AG20443 (cell line): ENCODE results near the gene ZNF281.
"Not testable (repeated sequence)": the region's sequence is repeated elsewhere in the genome, so short reads cannot be mapped to it uniquely, and the experiment has no call there.

Experiments
- DNase-seq: peaks from one replicate; pipeline ENCODE4 v3.0.0; 2012; ENCODE audit warnings: low spot score, mixed read lengths

Gene ZNF281, protein sequence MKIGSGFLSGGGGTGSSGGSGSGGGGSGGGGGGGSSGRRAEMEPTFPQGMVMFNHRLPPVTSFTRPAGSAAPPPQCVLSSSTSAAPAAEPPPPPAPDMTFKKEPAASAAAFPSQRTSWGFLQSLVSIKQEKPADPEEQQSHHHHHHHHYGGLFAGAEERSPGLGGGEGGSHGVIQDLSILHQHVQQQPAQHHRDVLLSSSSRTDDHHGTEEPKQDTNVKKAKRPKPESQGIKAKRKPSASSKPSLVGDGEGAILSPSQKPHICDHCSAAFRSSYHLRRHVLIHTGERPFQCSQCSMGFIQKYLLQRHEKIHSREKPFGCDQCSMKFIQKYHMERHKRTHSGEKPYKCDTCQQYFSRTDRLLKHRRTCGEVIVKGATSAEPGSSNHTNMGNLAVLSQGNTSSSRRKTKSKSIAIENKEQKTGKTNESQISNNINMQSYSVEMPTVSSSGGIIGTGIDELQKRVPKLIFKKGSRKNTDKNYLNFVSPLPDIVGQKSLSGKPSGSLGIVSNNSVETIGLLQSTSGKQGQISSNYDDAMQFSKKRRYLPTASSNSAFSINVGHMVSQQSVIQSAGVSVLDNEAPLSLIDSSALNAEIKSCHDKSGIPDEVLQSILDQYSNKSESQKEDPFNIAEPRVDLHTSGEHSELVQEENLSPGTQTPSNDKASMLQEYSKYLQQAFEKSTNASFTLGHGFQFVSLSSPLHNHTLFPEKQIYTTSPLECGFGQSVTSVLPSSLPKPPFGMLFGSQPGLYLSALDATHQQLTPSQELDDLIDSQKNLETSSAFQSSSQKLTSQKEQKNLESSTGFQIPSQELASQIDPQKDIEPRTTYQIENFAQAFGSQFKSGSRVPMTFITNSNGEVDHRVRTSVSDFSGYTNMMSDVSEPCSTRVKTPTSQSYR

DNA sequence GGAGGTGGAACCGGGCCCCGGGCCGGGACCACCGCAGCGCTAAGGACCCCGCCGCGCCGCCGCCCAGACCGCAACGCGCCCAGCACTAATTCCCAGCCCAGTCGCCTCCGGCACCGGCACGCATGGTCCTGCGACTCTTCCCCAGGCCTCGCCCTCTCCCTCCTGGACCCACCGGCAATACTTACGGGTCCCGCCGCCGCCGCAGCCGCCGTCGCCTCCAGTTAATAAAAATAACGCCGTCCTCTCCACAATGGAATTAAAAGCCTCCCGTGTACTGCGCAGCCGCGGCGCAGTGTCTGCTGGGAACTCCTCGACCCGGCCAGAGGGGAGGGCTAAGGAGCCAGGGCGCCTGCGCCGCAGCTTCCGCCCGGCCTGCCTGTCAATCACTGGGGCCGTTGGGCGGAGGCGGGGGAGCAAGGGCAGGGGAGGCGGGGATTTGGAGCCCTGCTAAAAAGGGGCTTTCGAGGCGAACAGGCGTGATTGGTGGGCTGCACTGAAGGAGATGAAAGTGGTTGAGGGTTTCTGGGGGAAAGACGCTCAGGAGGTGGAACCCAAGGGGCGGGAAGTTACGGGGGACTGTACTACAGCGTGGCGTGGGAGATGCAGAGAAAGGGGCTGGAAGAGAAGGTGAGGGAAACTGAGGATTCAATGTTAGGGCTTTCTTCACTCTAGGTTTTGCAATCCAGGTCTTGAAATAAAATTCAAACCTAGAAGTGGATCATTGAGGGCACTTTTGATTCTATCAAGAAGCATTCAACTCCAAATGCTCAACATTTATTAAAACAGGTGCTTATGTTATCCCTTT is at the start of gene ZNF281:
Gene ZNF281 (minus strand): TSS at position 276 of the 805 bp plus-strand sequence. CDS start 331 bp downstream, outside the sequence.
- peak; percentile 99 for DNase-seq

DNA sequence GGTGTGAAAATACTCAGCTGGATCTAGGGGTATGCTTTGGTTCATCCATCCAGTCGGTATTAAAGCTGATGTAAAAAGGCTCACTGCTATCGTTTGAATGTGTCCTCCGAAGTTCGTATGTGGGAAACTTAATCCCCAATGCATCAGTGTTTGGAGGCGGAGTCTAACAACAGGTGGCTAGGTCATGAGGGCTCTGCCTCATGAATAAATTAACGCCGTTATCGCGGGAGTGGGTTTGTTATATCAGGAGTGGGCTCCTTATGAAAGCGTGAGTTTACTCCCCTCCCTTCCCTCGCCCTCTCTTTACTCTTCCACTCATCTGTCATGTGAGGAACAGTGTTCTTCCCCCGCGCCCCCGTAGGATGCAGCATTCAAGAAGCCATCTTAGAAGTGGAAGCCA is 48.9 kb upstream of the ZNF281 start:
- no peak for DNase-seq

DNA sequence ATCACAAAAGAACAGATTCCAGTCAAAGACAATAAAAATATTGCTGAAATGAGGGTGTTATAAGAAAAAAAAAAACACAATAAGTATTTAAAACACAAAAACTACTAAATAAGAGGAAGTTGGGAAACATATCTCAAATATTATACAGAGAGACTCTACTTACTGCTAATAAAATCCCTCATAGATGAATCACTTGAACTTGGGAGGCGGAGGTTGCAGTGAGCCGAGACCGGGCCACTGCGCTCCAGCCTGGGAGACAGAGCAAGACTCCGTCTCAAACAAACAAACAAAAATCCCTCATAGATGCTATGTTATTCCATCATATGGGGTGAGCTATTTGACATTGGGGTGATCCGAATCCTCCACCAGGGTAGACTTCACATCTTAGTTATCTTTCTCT is 48.0 kb upstream of the ZNF281 start:
- DNase-seq = no peak

DNA sequence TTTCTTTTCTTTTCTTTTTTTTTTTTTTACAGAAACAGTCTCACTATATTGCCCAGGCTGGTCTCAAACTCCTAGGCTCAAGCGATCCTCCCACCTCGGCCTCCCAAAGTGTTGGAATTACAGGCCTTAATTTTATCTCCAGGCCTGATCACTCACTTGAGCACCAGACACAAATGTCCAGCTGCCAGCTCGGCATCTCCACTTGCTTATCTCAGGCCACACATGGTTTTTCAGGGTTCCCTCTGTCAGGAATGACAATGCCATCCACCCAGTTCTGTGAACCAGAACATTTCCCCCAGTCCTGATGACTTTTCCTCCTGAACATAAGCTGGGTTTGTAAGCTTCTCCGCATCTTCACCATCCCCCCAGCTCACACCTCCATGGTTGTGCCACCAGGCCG is 44.6 kb upstream of the ZNF281 start:
- DNase-seq = no peak

DNA sequence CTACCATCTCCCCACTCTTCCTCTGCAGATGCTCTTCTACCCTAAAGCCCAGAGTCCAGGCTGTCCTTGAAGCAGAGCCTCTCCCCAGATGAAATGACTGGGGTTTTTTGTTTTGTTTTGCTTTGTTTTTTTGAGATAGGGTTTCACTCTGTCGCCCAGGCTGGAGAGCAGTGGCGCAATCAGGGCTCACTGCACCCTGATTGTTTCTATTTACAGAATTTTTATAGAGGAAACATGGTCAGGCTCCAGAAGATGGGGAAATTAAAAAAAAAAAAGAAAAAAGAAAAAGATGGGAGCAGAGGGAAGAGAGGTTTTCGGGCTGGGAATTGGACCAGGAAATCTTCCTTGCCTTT is 43.7 kb upstream of the ZNF281 start:
- DNase-seq = peak; percentile 14

DNA sequence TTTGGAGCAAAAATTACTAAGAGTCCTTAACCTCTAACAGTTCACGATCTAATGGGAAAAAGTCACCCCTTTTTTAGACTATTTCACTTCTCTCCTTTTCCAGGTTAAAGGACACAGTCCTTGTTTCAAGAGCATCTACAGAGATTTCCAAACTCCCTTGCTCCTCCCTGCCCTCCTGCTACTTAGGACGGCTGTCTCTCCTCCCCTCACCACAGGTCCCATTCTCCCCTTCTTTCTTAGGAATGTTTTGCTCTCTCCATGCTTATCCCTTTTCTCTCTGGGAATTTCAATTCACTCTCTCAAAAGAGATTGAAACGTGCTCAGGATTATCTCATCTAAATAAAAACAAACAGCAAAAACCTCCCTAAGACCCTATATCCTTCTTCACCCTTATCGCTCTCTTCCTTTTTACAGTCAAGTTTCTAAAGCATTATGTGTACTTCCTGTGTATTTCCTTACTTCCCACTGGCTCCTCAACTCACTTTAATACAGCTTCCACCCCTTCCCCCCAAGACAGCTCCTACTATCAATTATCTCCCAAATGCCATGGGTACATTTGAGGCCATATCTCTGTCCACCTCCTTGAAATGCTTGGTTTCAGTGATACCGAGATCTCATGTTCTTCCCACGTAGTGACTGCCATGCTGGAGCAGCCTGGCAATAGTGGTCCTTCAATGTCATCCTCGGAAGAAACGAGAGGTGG is 43.2 kb upstream of the ZNF281 start:
- DNase-seq = no peak

DNA sequence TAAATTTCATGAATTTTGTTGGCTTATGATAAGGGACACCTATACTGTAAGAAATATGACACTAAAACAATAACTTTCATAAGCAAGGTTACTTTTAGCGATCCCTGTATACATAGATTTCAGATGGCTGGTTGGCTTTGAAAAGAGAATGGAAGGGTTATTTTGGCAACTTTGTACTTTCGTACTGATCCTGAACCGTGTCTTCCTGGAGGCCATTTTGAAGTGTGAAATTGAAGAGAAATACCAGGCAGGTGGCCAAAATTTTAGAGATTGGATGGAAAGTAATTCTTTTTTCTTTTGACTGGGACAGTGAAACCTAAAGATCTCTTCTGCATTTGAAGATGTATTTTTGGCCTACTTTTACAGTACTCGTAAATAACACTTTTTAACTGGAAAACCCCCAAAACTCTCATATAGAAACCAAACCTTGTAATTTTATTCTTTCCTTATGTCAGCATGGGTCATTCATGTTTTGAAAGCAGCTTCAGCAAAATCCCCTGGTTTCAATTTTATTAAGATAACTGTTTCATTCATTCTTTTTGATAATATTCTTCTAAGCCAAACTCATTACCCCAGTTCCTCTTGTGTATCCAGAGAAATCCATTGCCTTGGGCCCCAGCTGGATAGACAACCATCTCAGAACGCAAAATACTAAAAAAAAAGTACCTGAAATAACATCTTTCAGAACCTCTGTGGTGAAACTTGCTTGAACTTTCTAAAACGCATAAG is 38.4 kb upstream of the ZNF281 start:
- no peak for DNase-seq

DNA sequence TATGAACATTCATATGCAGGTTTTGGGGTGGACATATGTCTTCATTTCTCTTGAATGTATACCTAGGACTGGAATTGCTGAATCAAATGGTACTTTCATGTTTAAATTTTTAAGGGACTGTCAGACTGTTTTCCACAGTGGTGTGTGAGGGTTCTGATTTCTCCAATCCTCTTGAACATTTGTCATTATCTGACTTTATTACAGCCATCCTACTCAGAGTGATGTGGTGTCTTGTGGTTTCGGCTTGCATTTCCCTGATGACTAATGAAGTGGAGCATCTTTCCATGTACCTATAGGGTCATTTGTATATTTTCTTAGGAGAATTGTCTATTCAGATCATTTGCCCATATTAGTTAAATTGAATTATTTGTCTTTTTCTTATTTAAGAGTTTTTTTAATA is 35.4 kb upstream of the ZNF281 start:
- peak; percentile 27 for DNase-seq

DNA sequence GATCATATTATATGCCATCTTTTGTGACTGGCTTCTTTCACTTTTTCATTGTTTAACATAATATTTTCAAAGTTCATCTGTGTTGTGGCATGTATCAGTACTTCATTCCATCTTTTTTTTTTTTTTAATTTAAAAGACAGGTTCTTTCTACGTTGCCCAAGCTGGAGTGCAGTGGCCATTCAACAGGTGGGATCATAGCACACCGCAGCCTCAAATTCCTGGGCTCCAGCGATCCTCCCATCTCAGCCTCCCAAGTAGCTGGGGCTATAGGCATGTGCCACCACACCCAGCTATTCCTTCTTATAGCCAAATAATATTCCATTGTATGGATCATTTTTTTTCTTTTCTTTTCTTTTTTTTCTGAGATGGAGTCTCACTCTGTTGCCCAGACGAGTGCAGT is 34.6 kb upstream of the ZNF281 start:
- no peak for DNase-seq

DNA sequence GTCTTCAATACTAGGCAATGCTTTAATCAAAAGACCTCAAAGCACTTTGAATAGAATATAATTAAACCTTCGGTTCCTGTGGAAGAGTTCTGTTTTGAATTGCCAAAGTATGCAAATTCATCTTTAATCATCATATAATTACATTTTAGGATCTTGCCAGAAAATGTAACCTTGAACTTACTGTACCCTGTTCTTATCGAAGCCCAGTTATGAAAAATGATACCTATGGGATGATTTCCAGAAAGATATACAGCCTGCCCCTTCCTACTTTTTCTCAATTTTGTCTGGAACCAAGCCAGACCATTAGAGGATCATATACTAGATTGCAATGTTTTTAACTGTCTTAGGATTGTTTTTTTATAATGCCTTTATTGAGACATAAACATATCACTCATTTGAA is 34.0 kb upstream of the ZNF281 start:
- DNase-seq = no peak

DNA sequence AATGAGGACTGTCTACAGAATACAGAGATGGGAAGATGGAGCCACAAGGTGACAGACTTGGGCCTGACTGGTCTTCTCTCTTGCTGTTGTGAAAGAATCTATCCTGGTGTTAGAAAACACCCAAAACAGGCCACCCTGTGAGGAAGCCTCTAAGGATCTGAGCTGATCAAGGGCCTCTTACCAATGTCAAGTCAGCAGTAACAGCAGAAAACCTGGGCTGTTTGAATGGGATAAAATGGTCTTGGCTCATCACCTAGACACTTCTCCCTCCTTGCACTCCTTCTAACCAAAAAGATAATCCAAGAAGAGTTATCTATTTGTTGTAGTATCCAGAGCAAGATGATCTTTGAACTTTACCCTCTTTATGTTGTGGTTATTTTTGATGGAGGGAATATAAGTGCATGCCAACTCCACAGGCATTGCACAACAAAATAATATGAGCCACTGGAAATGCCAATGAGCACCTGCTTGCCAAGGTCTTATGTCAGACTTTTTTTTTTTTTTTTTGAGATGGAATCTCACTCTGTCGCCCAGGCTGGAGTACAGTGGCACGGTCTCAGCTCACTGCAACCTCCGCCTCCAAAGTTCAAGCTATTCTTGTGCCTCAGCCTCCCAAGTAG is 32.8 kb upstream of the ZNF281 start:
- no peak for DNase-seq

DNA sequence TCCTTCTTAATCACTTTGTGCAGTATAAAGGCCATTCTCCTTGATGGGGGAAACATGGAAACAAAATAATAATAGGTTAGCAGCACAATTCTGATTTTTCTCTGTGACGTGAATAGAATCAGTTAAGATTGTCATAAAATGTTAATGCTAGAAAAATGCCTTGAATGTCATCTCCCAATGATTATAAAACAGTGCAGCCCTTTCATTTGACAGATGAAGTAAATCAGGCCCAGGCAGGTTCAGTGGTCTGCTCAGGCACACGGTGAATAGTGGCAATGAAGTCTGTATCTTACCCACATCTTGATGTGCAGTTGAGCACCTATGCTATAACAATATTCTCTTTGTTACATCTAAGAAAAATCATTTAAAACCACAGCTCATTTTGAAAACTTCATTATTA is 32.2 kb upstream of the ZNF281 start:
- no peak for DNase-seq

DNA sequence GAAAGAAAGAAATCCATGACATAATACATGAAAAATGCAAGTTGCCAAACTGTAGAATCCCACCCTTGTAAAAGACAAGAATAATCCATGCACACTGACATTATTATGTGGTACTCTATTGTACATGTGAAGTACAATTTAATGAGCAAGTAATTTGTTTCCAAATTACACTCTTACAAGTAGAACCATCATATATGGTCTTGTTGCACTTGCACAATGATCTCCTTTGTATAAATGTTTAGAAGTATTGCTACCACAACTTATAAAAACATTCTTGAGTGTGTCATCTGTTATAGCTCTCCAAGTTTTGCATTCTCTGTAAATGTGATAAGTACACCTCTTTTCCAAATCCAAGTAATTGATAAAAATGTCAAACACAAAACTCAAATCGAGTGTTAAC is 29.1 kb upstream of the ZNF281 start:
- DNase-seq = no peak

DNA sequence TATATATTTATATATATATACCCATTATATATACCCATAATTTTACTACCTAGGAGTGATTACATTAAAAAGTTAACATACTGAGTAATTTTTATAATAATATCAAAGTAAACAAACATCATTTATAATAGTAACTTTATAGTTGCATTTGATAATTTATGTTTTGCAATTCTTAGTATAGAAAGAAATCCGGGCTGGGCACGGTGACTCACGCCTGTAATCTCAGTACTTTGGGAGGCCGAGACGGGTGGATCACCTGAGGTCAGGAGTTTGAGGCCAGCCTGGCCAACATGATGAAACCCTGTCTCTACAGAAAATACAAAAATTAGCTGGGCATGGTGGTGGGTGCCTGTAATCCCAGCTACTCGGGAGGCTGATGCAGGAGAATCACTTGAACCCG is 28.6 kb upstream of the ZNF281 start:
- not testable (repeated sequence) for DNase-seq

DNA sequence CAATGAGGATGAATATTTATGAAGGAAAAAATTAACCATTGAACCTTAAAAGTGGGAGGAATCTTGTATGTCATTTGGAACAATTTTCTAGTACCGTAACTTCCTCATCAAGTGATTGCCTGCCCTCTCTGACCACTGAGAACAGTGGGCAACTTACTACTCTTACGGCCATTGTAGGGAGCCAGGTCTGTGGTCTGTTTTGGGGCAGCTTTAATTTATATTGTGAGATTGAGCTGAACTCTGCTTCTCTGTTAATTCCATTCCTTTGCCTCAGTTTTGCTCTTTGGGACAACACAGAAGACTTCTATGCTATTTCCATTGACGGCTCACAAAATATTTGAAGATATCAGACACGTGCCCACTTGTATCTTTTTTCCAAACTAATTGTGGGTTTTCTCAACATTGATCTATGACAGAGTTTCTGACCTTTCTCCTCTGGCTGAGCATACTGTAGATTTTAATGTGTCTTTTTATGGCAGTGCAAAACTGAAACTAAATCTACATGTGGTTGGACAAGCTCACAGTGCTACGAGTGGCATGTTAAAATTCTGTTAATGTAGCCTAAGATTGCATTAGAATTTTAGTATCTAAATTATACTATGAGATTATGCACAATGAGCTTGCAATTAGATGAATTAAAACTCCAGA is 27.8 kb upstream of the ZNF281 start:
- DNase-seq = no peak

DNA sequence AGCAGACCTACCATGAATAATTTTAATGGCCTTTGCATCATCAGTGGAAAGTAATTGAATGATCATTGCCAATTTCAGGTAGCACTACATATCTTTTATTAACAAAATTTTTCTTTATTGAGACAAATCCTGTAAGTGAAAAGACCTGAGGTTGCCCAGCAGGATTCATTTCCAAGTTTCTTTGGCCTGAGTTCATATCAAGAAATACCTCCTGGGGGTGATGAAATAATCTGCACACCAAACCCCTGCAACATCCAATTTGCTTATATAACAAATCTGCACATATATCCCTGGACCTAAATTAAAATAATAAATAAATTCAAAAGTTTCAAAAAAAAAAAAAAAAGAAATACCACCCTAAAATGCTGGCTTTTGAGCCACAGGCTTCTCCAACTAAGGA is 27.3 kb upstream of the ZNF281 start:
- DNase-seq = no peak

DNA sequence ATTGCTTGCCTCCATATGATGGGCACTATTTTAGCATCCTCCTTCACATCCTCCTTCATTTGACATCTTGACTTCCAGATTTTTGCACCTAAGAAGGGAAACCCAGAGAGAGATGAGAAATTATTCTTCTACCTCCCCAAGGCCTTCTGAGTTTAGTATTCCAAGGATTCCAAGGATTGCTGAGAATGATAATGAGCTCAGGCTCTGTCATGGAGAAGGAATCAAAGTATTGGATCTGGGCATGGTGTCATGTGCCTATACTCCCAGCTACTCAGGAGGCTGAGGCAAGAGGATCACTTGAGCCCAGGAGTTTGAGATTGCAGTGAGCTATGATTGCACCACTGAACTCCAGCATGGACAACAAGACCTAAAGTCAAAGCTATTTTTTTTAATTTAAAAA is 26.6 kb upstream of the ZNF281 start:
- DNase-seq = no peak

DNA sequence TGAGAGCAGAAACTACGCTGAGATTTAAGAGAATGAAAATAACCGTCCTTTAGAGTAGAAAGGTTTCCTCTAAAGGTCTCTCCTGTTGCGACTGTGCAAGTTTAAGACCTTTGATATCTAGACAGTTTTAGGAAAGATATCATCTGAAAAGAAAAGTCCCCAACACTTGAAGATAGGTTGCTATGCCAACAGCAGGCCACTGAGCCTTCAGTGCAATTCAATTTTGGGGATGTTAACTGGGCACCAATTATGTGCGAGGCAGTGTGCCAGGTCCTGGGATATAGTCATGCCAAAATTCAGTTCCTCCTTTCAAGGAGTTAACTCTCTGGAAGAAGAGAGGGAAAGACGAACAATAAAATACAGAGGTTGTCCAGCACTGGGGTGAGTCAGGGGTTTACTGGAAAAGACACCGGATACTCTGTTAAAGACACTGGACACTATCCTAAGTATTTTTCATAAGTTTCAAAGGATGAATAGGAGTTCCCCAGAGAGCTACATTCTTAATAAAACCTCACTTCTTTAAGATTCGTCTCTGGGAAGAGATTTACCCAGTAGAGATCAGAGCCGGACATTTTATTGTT is 25.5 kb upstream of the ZNF281 start:
- no peak for DNase-seq

DNA sequence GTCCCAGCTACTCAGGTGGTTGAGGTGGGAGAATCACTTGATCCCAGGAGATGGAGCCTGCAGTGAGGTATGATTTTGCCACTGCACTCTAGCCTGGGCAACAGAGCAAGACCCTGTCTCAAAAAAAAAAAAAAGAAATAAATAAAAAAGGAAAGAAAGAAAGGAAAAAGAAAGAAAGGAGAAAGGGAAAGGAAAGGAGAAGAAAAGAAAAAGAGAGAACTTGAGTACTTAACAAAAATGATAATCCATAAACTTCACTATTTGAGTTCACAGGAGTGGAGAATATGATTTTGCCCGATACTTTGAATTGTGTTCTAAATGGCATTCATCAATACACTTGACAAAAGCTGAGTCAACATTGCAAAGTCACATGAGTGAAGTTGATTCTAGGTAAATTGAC is 23.8 kb upstream of the ZNF281 start:
- DNase-seq = no peak

DNA sequence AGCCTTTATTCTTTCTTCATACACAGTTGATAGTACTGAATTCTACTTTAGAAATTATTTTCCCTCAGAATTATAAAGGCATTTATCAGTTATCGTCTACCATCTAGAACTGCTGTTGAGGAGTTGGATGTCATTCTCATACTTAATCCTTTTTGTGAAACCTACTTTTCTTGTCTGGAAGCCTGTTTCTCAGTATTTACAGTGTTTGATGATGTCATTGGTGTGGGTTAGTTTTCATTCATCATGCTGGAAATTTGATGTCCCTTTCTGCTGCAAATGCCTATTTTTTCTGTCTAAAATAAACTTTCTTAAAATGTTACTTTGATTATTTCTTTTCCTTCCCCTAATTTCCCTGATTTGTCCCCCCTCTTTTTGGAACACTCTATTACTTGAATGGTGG is 22.8 kb upstream of the ZNF281 start:
- no peak for DNase-seq
